GM19372 (cell line): ENCODE measurements around the gene HARBI1.
A peak's percentile ranks its signal among the peaks of the same experiment; 100 is the strongest.
"Not testable (repeated sequence)": the region's sequence is repeated elsewhere in the genome, so short reads cannot be mapped to it uniquely, and the experiment has no call there.

Source experiments
- ATAC-seq: cut with Tn5 transposase; IDR thresholded peaks from one replicate; pipeline ENCODE4 v1.9.1; 2021; ENCODE audit warnings: mild to moderate bottlenecking, low read depth, moderate library complexity; ENCODE audit not compliant: unreplicated experiment

Gene HARBI1

GRCh38 chr11:46599340-46600193 lies 17.5 kb downstream of the HARBI1 start:
- ATAC-seq, result no peak

- no peak for ATAC-seq
Measured at GRCh38 chr11:46597609-46598219, 19.3 kb downstream of the HARBI1 start.

- no peak for ATAC-seq
Measured at GRCh38 chr11:46597155-46597554, 19.9 kb downstream of the HARBI1 start.

GRCh38 chr11:46594785-46595184 lies 22.2 kb downstream of the HARBI1 start:
- ATAC-seq, result no peak

GRCh38 chr11:46594374-46594700 lies 22.7 kb downstream of the HARBI1 start:
- no peak for ATAC-seq

- peak; percentile 77 for ATAC-seq
Measured at GRCh38 chr11:46593550-46594373, 23.3 kb downstream of the HARBI1 start, which contains the start of gene AMBRA1. Gene AMBRA1, minus strand, starts transcription at chr11:46594023. Its CDS starts 45,643 bp downstream, at chr11:46548380.

- ATAC-seq, result no peak
Measured at GRCh38 chr11:46590740-46591605, 26.1 kb downstream of the HARBI1 start.

- no peak for ATAC-seq
Measured at GRCh38 chr11:46588915-46589314, 28.1 kb downstream of the HARBI1 start.

GRCh38 chr11:46588131-46588530 lies 28.9 kb downstream of the HARBI1 start:
- no peak for ATAC-seq

- ATAC-seq, result not testable (repeated sequence)
Measured at GRCh38 chr11:46583513-46583912, 33.5 kb downstream of the HARBI1 start.

GRCh38 chr11:46582588-46582987 lies 34.4 kb downstream of the HARBI1 start:
- no peak for ATAC-seq

- no peak for ATAC-seq
Measured at GRCh38 chr11:46577058-46577457, 40.0 kb downstream of the HARBI1 start.

GRCh38 chr11:46574656-46575055 lies 42.4 kb downstream of the HARBI1 start:
- ATAC-seq, result no peak

- no peak for ATAC-seq
Measured at GRCh38 chr11:46570790-46571398, 46.1 kb downstream of the HARBI1 start.

GRCh38 chr11:46565232-46565840 lies 51.7 kb downstream of the HARBI1 start:
- ATAC-seq, result no peak

GRCh38 chr11:46564459-46564858 lies 52.6 kb downstream of the HARBI1 start:
- no peak for ATAC-seq

- ATAC-seq, result no peak
Measured at GRCh38 chr11:46562527-46562926, 54.5 kb downstream of the HARBI1 start.

GRCh38 chr11:46560300-46560991 lies 56.6 kb downstream of the HARBI1 start:
- ATAC-seq, result peak; percentile 51

GRCh38 chr11:46559815-46560214 lies 57.2 kb downstream of the HARBI1 start:
- ATAC-seq, result no peak
